EL (cell line): ENCODE measurements around the gene DPT.

Experiments
- DNase-seq: peaks from one replicate; pipeline ENCODE4 v3.0.0-alpha.2; 2016

DPT gene

DNA sequence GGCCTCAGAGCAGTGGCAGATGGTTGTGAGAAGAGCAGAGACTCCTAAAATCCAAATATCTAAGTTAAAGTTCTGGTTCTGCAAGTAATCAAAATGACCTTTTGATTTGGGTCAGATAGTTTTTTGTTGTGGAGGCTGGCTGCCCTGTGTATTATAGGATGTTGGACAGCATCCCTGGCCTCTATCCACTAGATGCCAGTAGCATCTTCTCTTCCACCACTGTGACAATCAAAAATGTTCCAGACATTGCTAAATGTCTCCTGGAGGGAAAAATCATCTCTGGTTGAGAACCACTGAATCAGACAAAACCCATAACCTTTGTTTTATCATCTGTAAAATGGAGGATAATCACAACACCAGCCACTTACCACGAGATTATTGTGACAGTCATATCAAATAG is 5.9 kb upstream of the DPT start:
- DNase-seq: no peak

DNA sequence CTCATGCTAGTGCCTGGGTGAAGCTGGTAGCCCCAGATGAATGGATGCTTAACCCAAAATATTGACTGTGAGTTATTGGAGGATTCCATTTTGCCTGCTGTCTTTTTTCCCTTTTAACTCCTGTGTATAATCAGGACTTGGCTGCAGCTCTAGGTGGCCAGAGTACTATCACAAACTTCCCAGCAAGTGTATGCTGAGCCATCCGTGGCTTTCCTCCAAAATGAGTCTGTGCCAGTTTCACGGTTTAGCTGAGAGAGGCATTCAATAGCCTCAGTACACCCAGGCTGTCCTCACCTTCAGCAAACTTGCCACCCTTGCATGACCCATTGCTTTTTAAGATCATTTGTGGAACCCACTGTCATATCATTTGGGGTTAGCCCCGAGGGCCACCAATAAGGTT is 5.3 kb upstream of the DPT start:
- DNase-seq: no peak

DNA sequence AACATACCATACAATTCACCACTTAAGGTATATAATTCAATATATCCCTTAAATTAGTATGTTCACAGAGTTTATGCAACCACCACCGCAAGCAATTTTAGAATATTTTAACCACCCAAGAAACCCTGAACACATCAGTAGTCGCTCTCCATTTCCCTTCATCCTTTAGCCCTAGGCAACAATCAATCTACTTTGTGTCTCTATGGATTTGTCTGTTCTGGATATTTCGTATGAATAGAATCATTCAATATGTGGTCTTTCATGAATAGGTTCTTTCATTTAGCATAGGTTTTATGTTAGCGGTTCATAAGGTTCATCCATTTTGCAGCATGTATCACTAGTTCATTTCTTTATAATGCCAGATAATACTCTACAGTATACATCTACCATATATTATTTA is 4.2 kb upstream of the DPT start:
- DNase-seq: no peak

DNA sequence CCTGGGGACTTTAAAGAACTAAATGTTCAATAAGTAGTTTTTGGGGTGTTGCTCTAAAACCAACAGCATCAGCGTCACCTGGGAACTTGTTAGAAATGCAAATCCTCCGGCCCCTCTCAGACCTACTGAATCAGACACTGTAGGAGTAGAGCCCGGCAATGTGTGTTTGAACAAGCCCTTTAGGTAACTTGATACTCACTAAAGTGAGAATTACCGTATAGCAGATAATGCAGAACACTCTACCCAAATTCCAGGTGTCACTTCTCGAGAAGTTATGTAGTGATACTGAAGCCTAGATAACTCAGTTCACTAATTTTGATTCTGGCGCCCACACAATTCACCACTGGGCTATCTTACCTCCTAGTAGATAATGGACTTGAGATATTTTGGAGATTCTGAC is 3.7 kb upstream of the DPT start:
- no peak for DNase-seq

DNA sequence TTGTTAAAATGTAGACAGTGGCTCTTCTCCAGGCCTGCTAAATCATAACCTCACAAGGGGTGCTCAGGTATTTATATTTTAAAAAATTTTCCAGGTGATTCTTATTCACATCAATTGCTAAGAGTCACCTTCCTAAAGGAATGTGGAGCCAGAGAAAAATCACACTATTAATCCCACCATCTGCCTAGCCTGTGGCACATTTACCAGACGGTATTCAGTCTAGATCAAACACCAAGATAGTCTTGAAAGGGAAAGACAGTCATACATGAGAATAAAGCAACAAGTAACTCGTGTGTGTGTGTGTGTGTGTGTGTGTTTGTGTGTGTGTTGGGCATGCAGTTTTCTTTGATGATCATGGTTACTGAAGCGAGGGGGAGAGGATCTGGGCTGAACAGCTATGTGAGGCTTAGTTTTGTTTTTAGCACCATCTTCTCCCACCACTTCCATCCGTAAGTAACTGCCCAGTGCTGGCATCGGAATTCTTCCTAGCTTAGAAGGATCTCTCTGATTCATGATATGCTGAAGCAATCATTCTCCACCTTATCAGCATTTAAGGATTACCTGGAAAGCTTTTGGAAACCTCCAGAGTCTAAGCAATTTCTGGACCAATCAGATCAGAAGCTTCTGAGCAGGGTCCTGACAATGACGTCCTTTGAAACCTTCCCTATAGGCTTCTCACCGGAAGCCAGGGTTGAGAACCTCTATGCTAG is 2.4 kb upstream of the DPT start:
- no peak for DNase-seq

DNA sequence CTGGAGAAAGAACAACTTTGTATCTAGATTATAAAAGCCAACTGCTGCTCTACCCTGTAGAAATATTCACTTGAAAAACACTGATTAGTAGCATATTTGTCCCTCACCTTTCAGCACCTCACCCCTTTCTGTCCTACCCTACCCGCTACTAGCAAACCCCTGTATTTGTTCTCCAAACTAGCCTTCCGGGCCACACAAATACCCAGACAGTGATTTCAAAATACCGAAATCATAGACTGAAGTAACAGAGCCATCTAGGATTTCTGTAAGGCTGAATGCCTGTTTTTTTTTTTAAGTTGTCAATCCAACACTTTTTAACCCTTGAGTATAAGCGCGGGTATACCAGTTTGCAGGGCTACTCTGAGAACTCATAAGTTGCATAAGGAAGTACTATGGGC is 398 bp upstream of the DPT start:
- no peak for DNase-seq

DNA sequence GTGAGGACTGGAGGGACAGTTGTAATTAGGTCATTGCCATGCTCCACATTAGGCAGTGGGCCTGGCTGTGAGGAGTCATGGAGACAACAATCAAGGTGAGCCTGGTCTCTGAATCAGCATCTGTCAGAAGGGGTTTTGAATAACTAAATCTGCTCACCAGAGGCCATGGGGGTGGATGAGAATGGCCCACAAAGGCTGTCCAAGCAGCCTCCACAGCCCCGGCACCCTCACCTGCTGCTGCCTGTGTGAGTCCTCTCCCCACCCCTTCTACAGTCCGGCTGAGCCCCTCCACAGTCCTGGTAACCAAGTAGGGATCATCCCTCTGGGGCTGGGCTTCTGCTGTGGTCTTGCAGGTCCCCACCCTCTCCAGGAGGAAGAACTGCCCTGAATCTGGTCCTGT is 2.3 kb downstream of the DPT start:
- DNase-seq: no peak

DNA sequence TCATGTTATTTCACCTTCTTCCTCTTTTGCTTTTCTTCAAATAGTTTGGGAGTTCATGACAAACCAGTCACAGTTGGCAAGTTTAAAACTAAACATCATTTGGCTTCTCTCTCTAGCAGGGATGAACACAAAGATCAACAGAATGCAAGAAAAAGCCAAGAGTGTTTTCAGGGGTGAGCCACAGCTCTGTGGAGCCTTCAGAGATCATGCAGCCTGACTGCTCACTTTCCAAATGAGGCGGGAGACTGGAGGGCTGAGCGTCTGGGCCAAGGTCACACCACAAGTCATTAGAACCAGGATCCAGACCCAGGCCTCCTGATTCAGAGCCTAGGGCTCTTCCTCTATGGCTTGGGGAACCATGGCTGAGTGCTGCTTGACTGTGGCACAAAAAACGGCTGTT is 2.7 kb downstream of the DPT start:
- DNase-seq: no peak

DNA sequence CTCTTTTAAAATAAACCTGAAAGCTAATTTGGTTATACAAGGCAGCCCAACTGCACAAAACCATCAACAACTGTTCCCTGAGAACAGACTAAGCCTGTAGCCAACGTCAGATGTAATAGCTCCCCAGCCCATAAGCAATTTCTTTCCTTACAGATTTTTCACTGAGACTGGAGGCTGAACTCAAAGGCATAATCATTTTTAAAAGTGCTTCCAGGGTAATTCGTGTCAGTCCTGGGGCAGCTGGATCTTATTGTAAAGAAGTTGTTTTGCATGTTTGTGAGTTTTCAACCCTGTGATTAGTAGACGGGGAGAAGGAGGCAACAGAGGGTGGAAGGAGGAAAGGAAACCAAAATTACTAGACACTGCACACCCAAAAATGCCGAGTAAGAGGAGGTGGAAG is 3.2 kb downstream of the DPT start:
- DNase-seq: no peak

DNA sequence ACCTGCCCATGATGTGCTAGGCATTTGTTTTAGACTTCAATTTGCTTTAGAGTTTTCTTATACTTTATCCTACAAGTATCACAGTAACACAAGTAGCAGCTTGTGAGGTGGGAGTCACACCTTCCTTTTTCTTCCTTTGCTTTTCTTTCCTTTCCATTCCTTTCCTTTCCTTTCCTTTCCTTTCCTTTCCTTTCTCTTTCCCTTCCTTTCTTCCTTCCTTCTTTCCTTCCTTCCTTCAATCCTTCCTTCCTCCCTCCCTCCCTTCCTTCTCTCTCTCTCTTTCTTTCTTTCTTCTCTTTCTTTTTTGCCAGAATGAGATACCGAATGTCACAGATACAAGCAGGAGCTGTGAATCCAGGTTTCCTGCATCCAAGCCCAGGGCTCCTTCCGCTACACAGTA is 3.9 kb downstream of the DPT start:
- DNase-seq: no peak

DNA sequence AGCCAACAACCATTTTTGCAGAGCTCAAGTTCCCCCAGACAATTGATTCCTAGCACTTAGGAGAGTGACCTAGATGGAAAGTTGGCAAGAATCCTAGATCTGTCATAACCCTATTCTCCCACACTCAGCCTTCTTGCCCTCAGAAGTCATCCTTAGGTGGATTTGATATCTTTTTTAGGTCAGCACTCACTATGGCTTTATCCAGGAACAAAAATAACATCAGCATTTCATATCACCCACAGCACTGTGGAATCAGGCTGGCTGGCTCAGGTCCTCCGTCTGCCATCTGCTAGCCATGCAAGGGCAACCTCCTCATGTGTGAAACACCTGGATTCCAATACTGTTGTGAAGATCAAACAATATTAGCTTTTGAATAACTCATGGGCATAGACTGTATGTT is 6.0 kb downstream of the DPT start:
- no peak for DNase-seq

DNA sequence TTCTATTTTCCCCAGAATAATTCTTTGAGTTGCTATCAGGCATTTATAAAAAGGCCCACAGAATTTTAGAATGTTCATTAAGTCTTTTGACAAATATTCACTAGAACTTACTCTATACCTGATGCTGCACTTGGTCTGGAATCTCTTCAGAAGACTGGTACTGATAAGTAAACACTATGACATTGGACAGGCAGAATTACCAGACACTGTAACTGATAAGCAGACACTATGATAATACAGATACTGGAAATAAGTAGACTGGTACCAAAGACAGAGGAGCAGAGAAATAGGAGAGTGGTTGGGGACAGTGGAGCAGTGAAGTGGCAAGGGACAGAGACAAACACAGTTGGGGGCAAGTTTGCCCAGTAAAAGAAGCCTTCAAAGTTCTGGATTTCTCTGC is 8.2 kb downstream of the DPT start:
- DNase-seq: no peak

DNA sequence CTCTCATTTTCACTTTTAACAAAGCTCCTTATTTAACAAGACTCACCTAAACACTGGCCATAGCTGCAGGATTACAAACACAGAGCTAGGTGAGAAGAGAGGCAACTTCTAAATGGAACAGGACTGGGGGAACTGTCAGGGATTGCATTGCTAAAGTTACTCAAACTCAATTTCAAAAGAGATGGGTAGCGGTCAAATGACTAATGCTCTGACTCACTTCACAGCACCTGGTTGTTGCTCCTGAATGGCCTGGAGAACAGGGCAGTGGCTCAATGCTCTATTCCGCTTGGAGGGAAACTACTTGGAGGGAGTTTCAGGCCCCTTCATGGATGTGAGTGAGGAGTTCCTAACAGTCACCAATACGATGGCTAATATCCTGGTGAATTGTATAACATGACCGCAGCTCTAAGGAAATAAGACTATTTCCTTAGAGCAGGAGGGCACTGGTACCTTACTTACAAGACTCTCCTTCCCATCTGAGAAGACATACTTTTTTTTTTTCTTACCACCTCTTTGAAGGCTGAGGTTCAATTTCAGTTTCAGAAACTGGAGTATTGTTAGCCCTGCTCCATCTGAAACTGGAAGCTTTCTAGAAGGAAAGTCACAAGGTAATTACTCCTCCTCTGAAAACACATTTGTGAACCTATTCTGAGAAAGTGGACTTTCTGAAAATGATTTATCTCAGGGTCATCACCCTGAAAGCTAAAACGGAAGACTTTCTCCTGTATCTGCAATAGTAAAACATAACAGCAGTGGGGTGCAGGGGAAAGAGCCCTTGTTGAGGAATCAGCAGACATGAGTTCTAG is 9.5 kb downstream of the DPT start:
- DNase-seq: no peak

DNA sequence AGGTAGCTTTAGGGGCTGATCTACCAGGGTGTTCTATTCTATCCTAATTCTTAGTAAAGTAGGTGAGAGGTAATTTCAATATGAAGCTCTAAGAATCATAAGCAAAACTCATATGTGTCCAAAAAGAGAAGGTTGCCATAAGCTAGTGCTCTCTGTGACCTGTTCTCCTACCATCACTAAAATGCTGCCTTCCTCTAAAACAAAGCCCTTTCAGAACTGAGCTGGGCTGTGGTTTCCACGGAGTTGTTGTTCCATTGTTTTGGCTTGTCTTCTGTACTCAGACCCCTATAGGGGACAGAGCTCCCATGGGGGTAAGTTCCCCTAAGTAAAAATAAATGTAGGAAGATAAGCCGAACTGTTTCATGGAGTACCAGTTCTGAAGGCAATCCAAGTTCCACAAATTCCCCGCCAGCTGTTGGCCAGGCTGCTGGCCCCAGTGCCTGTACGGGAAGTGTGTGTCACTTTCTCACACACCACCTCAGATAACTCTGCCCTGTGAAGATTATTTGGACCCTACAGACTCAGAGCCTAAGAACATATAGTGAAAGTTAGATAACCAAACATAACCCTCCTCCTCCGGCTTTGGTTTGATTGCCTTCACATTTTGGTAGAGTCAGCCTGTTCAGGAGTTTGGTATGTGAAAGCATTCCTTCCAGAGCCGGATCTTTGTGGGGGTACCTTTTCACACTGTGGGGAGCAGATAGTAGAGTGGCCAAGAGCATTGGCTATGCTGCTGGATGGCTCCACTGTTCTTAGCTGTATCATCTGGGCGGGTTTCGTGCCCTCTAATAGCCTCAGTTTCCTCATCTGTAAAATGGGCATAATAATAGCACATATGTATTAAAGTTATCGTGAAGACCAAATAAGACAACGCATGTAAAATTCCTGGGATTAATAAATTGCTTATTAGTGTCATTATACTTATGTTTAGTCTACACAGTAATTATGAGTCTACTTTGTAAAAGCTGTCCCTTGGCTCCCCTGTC is 10.8 kb downstream of the DPT start:
- DNase-seq: no peak

DNA sequence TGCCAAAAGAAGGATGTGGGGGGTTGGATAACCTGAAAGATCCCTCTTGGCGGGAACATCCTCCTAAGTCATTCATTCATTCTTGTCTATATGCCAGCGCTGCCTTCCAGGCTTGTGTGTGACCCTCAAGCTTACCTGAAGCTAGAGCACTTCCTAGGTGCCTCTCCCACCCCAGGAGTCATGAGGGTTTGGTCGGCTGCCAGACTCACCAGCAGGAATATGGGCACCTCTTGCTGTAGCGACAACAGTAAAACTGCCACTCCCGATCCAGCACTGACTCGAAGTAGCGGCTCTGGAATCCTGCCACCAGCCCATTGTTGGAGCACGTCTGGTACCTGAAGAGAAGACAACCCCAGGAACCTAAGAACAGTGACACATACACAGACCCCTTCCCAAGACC is 15.0 kb downstream of the DPT start:
- no peak for DNase-seq

DNA sequence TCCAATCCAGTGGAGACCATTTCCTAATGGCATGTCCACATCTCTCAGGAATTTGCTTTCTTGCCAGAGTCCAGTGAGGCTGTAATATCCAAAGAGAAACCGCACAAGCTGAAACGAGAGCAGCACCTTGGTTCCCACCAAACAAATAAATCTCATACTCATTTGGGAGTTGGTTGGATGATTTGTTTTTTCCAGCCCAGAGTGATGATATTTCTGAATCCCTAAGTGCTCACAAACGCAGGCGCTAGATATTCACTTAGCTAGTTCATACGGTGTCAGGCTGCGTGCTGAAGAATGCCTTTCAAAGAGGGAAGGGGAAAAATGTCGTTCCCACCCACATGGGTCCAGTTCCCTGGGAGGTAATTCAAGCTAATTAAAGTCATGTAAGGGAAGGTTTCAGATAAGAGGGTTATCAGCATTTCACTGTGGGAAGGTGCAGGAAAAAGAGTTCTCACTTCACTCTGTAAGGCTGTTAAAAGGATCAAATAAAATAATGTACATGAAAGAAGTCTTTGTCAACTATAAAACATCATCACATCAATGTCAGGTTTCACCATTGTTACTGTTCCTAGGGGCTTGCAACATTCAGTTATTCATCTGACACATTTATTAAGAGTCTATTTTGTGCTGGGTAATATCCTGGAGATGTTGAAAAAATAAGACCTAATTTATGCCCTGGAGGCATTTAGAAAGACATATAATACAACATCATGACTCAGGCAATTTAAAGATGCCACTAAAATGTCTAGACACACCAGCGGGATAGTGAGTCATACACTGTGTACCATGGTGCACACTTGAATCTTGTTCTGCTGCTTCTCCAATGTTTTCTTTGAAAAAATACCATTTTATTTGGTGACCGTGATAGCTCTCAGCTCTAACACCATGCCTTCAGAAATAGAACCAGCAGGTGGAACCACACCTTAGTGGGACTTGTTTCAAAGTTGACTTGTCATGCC is 19.3 kb downstream of the DPT start:
- peak; percentile 85 for DNase-seq

DNA sequence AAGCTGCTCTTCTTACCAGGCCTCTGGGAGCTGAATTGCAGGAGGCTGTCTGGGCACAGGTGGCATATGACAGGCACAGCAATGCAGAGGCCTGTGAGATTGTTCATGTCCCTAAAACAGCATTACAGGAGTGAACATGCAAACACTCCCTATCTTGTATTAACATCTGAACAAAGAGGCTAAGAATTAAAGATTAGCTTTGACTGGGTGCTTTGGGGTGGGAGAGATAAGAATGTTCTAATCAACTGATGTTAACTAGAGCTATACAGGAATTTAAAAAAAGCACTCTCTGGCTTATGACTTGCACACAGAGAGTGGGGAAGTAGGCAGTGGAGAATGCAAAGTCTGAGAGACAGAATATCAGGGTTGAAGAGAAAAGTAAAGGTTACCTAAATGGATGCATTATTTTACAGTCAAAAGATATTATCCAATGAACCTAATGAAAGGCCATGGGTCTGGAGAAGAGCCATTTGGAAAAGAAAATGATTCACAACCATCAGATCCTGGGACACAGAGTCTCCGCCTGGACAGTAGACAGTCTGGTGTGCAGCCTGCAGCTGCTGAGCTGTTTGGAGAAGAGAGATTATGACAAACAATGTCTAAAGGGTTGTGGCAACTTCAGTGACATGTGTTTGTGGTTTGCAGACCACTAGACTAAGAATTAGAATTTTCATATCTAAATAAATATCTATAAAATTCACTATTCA is 20.2 kb downstream of the DPT start:
- DNase-seq: no peak

DNA sequence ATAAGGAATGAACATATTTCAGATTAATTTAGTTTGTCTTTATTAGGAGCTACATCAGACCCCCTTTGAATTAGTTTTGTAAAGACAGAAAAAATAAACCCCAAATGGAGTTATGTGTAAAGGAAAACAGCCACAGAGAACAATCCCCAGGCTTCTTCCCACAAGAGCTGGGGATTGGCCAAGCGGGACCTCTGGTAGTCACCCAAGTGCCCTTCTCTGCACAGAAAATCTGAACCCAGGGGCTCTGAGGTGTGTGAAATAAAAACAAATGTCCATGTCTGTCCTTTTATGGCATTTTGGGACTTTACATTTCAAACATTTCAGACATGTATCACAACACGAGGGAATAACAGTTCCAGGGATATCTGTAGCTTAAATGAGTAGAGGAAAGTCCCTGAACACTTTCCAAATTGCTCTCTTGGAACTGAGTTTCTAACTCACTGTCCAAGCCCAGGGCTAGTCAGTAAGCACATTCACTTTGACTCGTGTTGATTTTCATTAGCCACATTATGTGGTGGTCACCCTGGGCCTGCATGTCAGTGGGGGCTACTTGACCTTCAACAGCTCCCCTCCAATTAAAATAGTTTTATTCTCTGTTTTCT is 22.5 kb downstream of the DPT start:
- no peak for DNase-seq

DNA sequence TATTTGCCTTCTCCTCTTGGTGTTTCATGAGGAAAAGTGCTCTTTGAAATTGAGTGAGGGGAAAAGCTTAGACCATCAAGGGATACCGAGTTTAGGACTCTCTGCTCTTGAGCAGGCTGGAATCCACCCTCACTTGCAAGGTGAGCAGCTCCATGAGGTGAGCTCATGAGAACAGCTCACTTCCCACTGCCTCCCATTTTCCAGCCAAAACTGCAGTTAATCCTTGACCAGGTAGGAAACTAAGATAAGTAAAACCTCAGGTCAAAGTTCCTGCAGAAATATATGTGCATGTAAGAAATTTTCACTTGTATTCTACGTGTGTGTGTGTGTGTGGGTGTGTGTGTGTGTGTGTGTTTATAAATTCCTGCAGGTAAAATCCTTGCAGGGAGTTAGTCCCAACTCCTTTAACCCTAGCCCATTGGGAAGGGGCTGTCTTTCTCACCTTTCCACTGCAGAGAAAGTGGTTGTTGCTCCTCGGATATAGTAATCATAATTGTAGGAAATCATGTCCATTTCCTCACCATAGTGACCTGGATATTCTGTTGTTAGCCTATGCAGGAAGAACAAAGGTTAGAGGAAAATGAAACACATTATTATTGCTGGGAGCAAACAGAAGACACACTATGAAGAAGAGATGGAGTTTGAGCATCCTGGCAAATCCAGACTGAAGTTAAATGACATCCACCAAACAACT is 28.3 kb downstream of the DPT start:
- DNase-seq: no peak

DNA sequence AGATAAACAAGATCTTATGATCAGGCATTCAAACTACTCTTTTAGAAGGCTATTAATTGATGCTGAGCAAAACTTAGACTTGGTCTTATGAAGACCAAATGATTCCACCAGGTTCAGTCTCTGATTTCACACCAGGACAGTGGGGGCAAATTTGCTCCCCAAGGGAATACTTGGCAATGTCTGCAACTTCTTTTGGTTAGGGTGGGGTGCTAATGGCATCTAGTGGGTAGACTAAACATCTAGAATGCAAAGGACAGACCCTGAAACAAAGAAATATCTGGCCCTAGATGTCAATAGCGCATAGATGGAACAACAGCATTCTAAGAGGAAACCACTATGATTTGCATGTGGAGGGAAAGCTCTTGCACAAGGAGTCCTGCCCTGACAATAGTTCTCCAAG is 30.6 kb downstream of the DPT start:
- DNase-seq: no peak
